Activated CD4-positive, alpha-beta T cell treated with anti-CD3 and anti-CD28 coated beads, Interleukin-2, Interleukin-4, amounts not matched to agents 100 ng/mL and 50 ng/mL, durations not matched to agents 16 hours and 8 hours (primary cell): Measurements from ENCODE around the gene FUT2.
A peak's percentile ranks its signal among the peaks of the same experiment; 100 is the strongest.

Source experiments
- DNase-seq: peaks from one replicate; pipeline ENCODE4 v3.0.0-alpha.2; 2020; ENCODE audit warnings: low spot score

The FUT2 gene

GRCh38 chr19:48728911-48729664 is 33.3 kb downstream of the FUT2 start:
- DNase-seq, result no peak

- no peak for DNase-seq
These were observed 35.7 kb downstream of the FUT2 start for GRCh38 chr19:48731452-48731851.

GRCh38 chr19:48734625-48735024 is 38.9 kb downstream of the FUT2 start:
- no peak for DNase-seq

GRCh38 chr19:48735031-48735615 is 39.4 kb downstream of the FUT2 start:
- no peak for DNase-seq

GRCh38 chr19:48737360-48737998 is 41.7 kb downstream of the FUT2 start:
- no peak for DNase-seq

- DNase-seq, result peak; percentile 95
These were observed 43.0 kb downstream of the FUT2 start for GRCh38 chr19:48738557-48739403.

- no peak for DNase-seq
These were observed 43.8 kb downstream of the FUT2 start for GRCh38 chr19:48739404-48740163.

- DNase-seq, result no peak
These were observed 44.6 kb downstream of the FUT2 start, which contains the start of gene RASIP1 for GRCh38 chr19:48740164-48740972. Gene RASIP1 (minus strand): TSS chr19:48740610. CDS start chr19:48740282, 328 bp downstream.

- DNase-seq, result no peak
These were observed 45.6 kb downstream of the FUT2 start for GRCh38 chr19:48741129-48741999.

- no peak for DNase-seq
These were observed 46.3 kb downstream of the FUT2 start for GRCh38 chr19:48742096-48742495.

- DNase-seq, result peak; percentile 77
These were observed 49.6 kb downstream of the FUT2 start for GRCh38 chr19:48745208-48745995.

- no peak for DNase-seq
These were observed 50.3 kb downstream of the FUT2 start for GRCh38 chr19:48746110-48746509.

- DNase-seq, result peak; percentile 79
These were observed 51.2 kb downstream of the FUT2 start, which contains the start of gene IZUMO1 for GRCh38 chr19:48746738-48747575. Gene IZUMO1 (minus strand): TSS chr19:48746909. CDS start chr19:48745859, 1,050 bp downstream.

- no peak for DNase-seq
These were observed 53.9 kb downstream of the FUT2 start for GRCh38 chr19:48749571-48750198.

- DNase-seq, result no peak
These were observed 54.6 kb downstream of the FUT2 start for GRCh38 chr19:48750351-48750750.

GRCh38 chr19:48750771-48751504 is 55.2 kb downstream of the FUT2 start:
- no peak for DNase-seq
